Right lung (tissue), 5 donors: ENCODE results near the gene NECTIN1. TPM values are rescaled to one million over a fixed set of nuclear protein-coding genes. Genes with fewer than 3 reads are reported as not detected.

ENCODE experiments used
- DNase-seq, 2 donors: peaks; one replicate each; pipeline ENCODE4 v3.0.0-alpha.2; 2013
- polyA plus RNA-seq, 5 donors: library from polyadenylated mRNA; unstranded; fragments of 120-200 nt; gene quantifications; one replicate each; pipeline versions ENCODE4 v1.2.1 to v1.2.3, GENCODE V29; 2013; ENCODE audit warnings: inconsistent platforms in 1 of 5, low replicate concordance in 1 of 5; ENCODE audit not compliant: insufficient read length in 5 of 5, insufficient read depth in 1 of 5

NECTIN1 gene
- polyA plus RNA-seq, 5 donors: 13.5 to 22.0 (median 16.6) TPM

GRCh38 chr11:119714590-119714989 lies 14.4 kb downstream of the NECTIN1 start:
- DNase-seq: no peak

- DNase-seq: no peak
These were observed 14.8 kb downstream of the NECTIN1 start for GRCh38 chr11:119714189-119714588.

DNA sequence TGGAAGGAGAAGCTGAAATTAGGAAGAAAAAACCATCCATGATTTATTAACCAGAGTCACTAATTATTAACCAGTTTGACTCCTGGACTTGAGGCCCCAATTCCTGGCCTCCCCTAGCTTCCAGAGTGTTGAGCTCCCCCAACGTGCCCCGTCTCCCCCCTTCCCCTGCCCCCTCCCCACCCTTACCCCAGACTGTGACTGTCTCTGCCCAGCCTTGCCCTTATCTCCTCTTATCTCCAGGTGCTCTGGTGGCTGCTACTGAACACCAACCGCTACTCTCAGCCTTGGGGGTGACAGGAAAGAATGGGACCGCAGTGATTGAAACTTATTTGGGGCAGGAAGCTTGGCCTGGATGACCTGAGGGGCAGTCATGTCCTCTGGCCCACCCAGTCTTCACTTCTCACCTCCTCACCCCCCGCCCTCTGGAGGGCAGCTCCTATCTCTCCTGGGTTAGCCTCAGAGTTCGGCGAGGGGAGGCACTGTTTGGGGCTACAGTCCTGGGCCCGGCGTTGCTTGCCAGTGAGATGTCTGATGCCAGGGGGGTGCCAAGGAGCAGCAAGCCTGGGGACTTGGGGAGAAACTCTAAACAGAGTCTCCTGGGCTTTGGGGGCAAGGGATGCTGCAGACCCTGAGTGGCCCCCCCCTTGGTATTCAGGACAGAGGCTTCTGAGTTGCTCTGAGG lies 15.5 kb downstream of the NECTIN1 start:
- no peak for DNase-seq

GRCh38 chr11:119712459-119713358 lies 16.3 kb downstream of the NECTIN1 start:
- DNase-seq: no peak

DNA sequence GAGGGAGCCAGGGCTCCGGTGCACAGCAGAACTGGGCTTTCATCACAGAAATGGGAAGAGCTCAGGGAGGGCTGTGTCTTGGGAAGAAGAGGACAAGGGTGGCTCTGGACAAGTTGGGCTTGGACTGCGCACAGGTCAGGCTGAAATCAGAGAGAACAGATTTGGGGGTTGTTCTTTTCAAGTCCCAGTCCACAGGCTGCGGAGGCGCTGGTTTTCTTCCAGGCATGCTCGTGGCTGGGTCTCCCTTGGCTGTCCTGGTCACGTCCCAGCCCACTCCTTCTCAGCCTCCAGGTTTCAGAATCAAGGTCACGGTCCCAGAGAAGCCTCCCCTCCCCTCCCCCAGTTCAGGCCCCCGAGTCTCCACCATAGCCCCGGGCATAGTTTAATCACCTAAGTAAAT lies 17.0 kb downstream of the NECTIN1 start:
- no peak for DNase-seq

DNA sequence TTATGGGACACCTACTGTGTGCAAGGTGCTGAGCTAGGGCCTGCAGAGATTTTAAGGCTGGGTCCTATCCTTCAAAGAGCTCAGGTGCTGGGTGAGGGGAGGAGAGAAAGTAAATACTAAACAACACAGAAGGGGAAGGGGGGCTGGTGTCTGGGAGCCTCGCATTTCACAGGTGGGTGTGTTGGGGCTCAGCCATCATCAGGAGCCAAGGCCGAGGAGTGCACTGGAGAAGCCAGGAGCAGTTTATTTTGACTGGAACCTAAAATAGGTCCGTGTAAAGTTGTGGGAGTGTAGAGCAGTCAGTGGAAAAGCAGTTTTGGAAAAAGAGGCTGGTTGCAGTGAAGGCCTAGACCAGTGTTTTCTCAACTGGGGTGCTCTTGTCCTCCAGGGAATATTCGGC lies 17.5 kb downstream of the NECTIN1 start:
- DNase-seq: no peak

DNA sequence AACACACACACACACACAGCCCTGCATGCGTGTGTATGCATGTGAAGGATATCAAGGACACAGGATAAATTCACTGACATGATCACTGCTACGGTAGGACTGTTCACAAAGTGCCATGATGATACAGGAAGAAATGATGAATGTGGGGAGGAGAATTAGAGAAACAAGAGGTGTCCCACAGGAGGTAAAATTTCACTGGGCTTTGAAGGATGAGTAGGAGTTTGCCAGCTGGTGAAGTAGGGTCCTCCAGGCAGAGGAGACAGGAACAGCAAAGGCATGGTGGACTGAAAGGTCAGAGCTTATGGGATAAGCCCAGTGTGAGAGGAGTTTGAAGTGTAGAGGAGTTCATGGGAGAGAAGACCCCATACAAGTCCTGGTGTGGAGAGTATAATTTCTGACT lies 18.6 kb downstream of the NECTIN1 start:
- no peak for DNase-seq

DNA sequence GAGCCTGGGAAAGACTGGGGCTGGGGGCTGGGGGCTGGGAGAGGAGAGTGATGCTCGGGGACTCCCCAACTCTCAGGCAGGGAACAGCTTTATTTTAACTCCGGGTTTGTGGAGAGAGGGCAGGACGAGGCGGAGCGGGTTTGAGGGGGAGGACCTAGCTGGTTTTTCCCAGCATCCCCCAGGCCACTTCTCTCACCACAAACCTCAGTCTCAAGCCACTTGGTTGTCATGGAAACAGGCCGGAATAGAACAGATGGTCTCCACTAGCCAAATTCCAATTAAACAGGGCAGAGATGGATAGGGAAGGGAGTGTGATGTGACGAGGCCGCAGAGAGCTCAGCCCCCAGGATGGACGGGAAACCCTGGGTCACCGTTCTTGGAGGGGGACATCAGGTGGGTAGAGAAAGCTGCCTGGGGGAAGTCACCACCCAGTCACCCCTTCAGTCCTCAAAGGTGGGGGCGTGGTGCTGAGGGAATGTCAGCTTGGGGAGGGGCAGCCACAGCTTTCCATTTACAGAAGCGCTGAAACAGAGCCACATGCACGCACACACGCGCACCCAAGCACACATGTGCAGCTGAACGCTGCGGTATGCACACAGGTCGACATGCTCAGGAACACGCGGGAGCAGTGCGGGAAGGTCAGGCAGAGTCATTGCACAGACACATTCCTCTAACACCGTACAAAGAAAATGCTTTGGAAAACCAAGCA lies 19.2 kb downstream of the NECTIN1 start:
- peak; percentile 73 to 77 for DNase-seq

- DNase-seq: no peak
These were observed 19.8 kb downstream of the NECTIN1 start for GRCh38 chr11:119709171-119709570.

- DNase-seq: no peak
These were observed 20.6 kb downstream of the NECTIN1 start for GRCh38 chr11:119708384-119708783.

DNA sequence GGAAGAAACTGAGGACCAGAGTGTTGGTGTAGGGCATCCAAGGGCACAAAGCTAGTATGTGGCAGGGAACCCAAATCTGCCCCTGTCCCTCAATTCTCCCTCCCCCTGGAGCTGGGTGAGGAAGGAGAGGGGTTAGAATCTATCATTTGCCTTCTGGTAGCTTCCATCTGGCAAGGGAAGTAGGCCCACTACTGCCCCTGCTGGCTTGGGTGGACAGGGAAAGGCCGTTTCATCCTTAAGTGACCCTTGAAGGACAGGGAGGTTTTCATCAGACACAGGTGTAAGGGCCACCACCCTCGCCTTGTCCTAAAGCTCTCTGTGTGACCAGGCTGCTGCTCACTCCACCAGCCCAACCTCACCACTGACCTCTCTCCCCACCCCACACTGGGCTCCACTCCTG lies 22.1 kb downstream of the NECTIN1 start:
- DNase-seq: no peak

DNA sequence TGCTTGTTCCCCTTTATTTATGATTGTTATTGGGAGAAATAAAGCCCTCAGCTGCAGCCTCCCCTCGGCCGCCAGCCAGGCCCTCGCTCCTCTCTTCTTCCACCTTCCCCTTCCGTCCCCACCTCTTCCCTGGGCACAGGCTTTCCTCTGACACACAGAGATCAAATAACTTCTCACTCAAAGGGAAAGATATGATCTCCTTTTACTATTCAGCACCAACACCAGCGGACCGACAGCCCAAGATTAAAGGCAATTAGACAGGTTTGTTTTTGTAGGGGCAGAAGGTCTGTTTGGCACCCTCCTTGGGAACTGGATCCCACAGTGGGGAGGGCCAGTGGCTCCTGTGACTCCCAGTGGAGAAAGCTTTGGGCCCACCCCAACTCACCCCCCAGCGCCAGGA lies 23.0 kb downstream of the NECTIN1 start:
- no peak for DNase-seq

GRCh38 chr11:119705362-119705761 lies 23.6 kb downstream of the NECTIN1 start:
- no peak for DNase-seq

DNA sequence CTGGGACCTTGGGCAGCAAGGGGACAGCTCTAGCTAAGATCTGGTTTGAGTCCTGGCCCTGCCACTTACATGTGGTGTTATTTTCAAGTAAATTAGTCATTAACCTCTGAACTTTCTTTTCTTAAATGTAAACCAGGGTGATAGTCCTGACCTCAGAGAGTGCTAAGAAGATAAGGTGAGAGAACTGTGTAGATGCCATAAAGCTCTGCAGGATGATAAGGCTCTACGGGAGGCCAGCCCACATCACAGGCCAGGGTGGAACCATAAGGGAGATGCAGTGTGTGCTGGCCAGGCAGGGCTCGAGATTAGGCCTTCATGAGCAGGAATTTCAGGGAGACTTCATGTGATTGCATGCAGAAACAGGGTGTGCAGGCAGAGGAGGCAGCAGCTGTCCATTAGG lies 24.2 kb downstream of the NECTIN1 start:
- DNase-seq: no peak

- no peak for DNase-seq
These were observed 27.1 kb downstream of the NECTIN1 start for GRCh38 chr11:119701591-119702549.

- DNase-seq: no peak
These were observed 28.3 kb downstream of the NECTIN1 start for GRCh38 chr11:119700536-119701346.

DNA sequence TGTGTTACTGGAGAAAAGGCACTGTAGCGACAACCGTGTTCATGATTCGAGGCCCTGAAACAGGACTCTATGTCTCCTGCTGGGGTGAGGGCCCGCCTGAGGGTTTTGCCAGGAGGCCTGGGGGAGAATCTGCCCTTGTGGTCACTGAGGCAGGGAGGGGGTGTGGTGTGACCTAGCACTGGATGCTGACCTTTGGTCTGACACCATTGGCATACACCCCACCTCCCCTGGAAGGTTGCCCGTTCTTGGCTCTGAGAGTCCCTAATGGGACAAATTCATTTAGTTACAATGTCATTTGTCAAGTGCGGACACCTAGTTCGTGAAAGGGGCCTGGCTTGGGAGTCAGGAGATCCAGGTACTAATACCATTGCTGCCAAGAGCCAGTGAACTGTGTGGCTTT lies 29.0 kb downstream of the NECTIN1 start:
- DNase-seq: no peak

GRCh38 chr11:119699227-119699626 lies 29.8 kb downstream of the NECTIN1 start:
- DNase-seq: no peak

- no peak for DNase-seq
These were observed 31.1 kb downstream of the NECTIN1 start for GRCh38 chr11:119697882-119698281.

DNA sequence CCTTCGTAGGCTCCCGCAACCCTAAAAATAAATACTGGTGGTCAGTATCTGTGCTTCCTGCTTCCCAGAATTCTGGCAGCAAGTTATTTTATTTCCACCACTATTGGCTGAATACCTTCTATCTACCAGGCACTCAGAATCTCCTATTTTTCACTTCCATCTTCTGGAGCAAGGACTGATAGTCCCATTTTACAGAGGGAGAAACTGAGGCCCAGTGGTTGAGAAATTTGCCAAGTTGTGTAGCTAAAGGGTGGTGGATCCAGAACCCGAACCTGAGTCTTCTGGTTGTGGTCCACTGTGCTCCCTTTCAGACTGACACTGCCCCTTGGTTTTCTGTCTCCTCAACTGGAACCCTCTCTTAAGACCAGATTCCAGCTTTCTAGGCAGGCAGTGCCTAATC lies 31.6 kb downstream of the NECTIN1 start:
- DNase-seq: no peak
